Trophoblast cell (in vitro differentiated cells and primary cell): ENCODE measurements around the gene ROBO4.

ENCODE experiments used
- DNase-seq, 2 donors: peaks; one replicate each; pipeline ENCODE4 v3.0.0-alpha.2; 2016
- H2AFZ ChIP-seq: 2 replicates; pipeline ENCODE4 v1.6.1; 2013; ENCODE audit warnings: low read length, moderate library complexity, mild to moderate bottlenecking; ENCODE audit not compliant: insufficient read depth, poor library complexity
- H2AK5ac ChIP-seq: 2 replicates; pipeline ENCODE4 v1.6.1; 2013; ENCODE audit warnings: mild to moderate bottlenecking, low read length
- H2BK120ac ChIP-seq: 2 replicates; pipeline ENCODE4 v1.6.1; 2013; ENCODE audit warnings: low read length, mild to moderate bottlenecking, moderate library complexity; ENCODE audit not compliant: insufficient read depth, poor library complexity
- H2BK12ac ChIP-seq: 2 replicates; pipeline ENCODE4 v1.6.1; 2013; ENCODE audit warnings: mild to moderate bottlenecking, low read length, moderate library complexity
- H2BK5ac ChIP-seq: 2 replicates; pipeline ENCODE4 v1.6.1; 2013; ENCODE audit warnings: low read length, low read depth, moderate library complexity, mild to moderate bottlenecking; ENCODE audit not compliant: poor library complexity
- H3K14ac ChIP-seq: 2 replicates; pipeline ENCODE4 v1.6.1; 2013; ENCODE audit warnings: mild to moderate bottlenecking, low read length
- H3K18ac ChIP-seq: 2 replicates; pipeline ENCODE4 v1.6.1; 2013; ENCODE audit warnings: mild to moderate bottlenecking, low read length
- H3K23ac ChIP-seq: 2 replicates; pipeline ENCODE4 v1.6.1; 2013; ENCODE audit warnings: low read length
- H3K27ac ChIP-seq: 2 replicates; pipeline ENCODE4 v1.5.1; 2013; ENCODE audit warnings: low read depth, mild to moderate bottlenecking, inconsistent platforms, low read length, moderate library complexity
- H3K27me3 ChIP-seq: 2 replicates; pipeline ENCODE4 v1.6.1; 2013; ENCODE audit warnings: inconsistent platforms, mild to moderate bottlenecking, low read length, moderate library complexity; ENCODE audit not compliant: insufficient read depth
- H3K36me3 ChIP-seq, 2 experiments: 1 replicate in 1 of 2; 2 replicates in 1 of 2; pipeline ENCODE4 v1.6.1; 2013; ENCODE audit warnings: low read length in 2 of 2, mild to moderate bottlenecking in 2 of 2, moderate library complexity in 1 of 2; ENCODE audit not compliant: insufficient read depth in 2 of 2, control insufficient read depth in 1 of 2
- H3K4ac ChIP-seq: 2 replicates; pipeline ENCODE4 v1.6.1; 2013; ENCODE audit warnings: low read depth, mild to moderate bottlenecking, low read length, moderate library complexity
- H3K4me1 ChIP-seq, 2 experiments: 1 replicate in 1 of 2; 2 replicates in 1 of 2; pipeline ENCODE4 v1.6.1; 2013; ENCODE audit warnings: low read length in 2 of 2, mild to moderate bottlenecking in 2 of 2, moderate library complexity in 1 of 2; ENCODE audit not compliant: insufficient read depth in 2 of 2, control insufficient read depth in 1 of 2
- H3K4me2 ChIP-seq: 2 replicates; pipeline ENCODE4 v1.6.1; 2013; ENCODE audit warnings: inconsistent platforms, mild to moderate bottlenecking, low read length, moderate library complexity
- H3K4me3 ChIP-seq: 2 replicates; pipeline ENCODE4 v1.5.1; 2013; ENCODE audit warnings: mild to moderate bottlenecking, low read depth, low read length, inconsistent platforms
- H3K79me1 ChIP-seq: one replicate; pipeline ENCODE4 v1.6.1; 2013; ENCODE audit warnings: low read length
- H3K79me2 ChIP-seq: 2 replicates; pipeline ENCODE4 v1.6.1; 2013; ENCODE audit warnings: low read length, mild to moderate bottlenecking; ENCODE audit not compliant: control insufficient read depth, insufficient read depth, poor library complexity
- H3K9ac ChIP-seq: 2 replicates; pipeline ENCODE4 v1.6.1; 2013; ENCODE audit warnings: mild to moderate bottlenecking, low read length
- H3K9me3 ChIP-seq: 2 replicates; pipeline ENCODE4 v1.6.1; 2013; ENCODE audit warnings: low read depth, mild to moderate bottlenecking, control low read depth, inconsistent platforms, low read length; ENCODE audit not compliant: insufficient read depth
- H4K12ac ChIP-seq: 2 replicates; pipeline ENCODE4 v1.6.1; 2013; ENCODE audit warnings: low read depth, mild to moderate bottlenecking, low read length, moderate library complexity
- H4K8ac ChIP-seq: 2 replicates; pipeline ENCODE4 v1.6.1; 2013; ENCODE audit warnings: low read depth, mild to moderate bottlenecking, low read length, moderate library complexity
- H4K91ac ChIP-seq: one replicate; pipeline ENCODE4 v1.6.1; 2013; ENCODE audit warnings: low read depth, mild to moderate bottlenecking, low read length, moderate library complexity
- WGBS: extraction: QIAGEN DNeasy Blood & Tissue Kit; methylation state at CpG from one replicate; pipeline ENCODE4 v1.1.7; 2013; ENCODE audit warnings: missing lambda C conversion rate; ENCODE audit not compliant: insufficient read length, insufficient coverage; ENCODE audit errors: extremely low coverage; 5-methylcytosine and 5-hydroxymethylcytosine counted together

ROBO4 gene

GRCh38 chr11:124891373-124891861 lies 6.2 kb downstream of the ROBO4 start:
- WGBS: no CpG with 5 or more reads among the region's 12 CpGs

GRCh38 chr11:124890683-124891372 lies 6.8 kb downstream of the ROBO4 start:
- no peak overlapping the region for H4K12ac ChIP-seq
- WGBS: no CpG with 5 or more reads among the region's 9 CpGs
- H2BK120ac ChIP-seq: no peak overlapping the region
- H3K27ac ChIP-seq: no peak overlapping the region
- no peak overlapping the region for H3K14ac ChIP-seq
- H3K27me3 ChIP-seq: peaks cover 2% of the 10 kb centered on the region
- H3K23ac ChIP-seq: no peak overlapping the region
- H3K4me3 ChIP-seq: no peak overlapping the region
- H2AFZ ChIP-seq: no peak overlapping the region
- H3K4me1 ChIP-seq: no peaks in the 10 kb centered on the region
- H4K8ac ChIP-seq: no peak overlapping the region
- H3K79me1 ChIP-seq: no peaks in the 10 kb centered on the region
- no peak overlapping the region for H2BK12ac ChIP-seq
- no peak overlapping the region for H2BK5ac ChIP-seq
- no peaks in the 10 kb centered on the region for H3K9me3 ChIP-seq
- no peak overlapping the region for H4K91ac ChIP-seq
- H3K79me2 ChIP-seq: no peaks in the 10 kb centered on the region
- H2AK5ac ChIP-seq: no peak overlapping the region
- DNase-seq: no peak
- H3K4me2 ChIP-seq: no peak overlapping the region
- no peaks in the 10 kb centered on the region for H3K36me3 ChIP-seq
- no peak overlapping the region for H3K9ac ChIP-seq
- no peak overlapping the region for H3K18ac ChIP-seq
- no peak overlapping the region for H3K4ac ChIP-seq

More at GRCh38 chr11:124891373-124891861, 6.2 kb downstream of the ROBO4 start:
- Histone ChIP-seq H2BK5ac (no peak overlapping the region), H3K4ac (no peak overlapping the region), H3K23ac (no peak overlapping the region), H3K4me3 (no peak overlapping the region), H3K4me2 (no peak overlapping the region), H3K18ac (no peak overlapping the region), H4K91ac (no peak overlapping the region), H3K27me3 (peaks cover 2% of the 10 kb centered on the region), H2BK120ac (no peak overlapping the region), H3K79me1 (no peaks in the 10 kb centered on the region), H3K9ac (no peak overlapping the region), H3K79me2 (no peaks in the 10 kb centered on the region), H4K8ac (no peak overlapping the region), H2AFZ (no peak overlapping the region), H3K9me3 (no peaks in the 10 kb centered on the region), H3K27ac (no peak overlapping the region), H3K4me1 (peaks cover 5% of the 10 kb centered on the region in 2 experiments), H4K12ac (no peak overlapping the region), H3K36me3 (no peaks in the 10 kb centered on the region), H3K14ac (no peak overlapping the region), H2AK5ac (no peak overlapping the region), H2BK12ac (no peak overlapping the region)
- DNase-seq: no peak

- H2BK120ac ChIP-seq: no peak overlapping the region
- H3K79me2 ChIP-seq: no peaks in the 10 kb centered on the region
- peaks cover 2% of the 10 kb centered on the region for H3K27me3 ChIP-seq
- H4K12ac ChIP-seq: no peak overlapping the region
- H3K79me1 ChIP-seq: no peaks in the 10 kb centered on the region
- H3K4me3 ChIP-seq: no peak overlapping the region
- no peak for DNase-seq
- no CpG with 5 or more reads among the region's 2 CpGs for WGBS
- no peaks in the 10 kb centered on the region for H3K36me3 ChIP-seq
- H3K4ac ChIP-seq: no peak overlapping the region
- no peak overlapping the region for H3K23ac ChIP-seq
- no peak overlapping the region for H4K8ac ChIP-seq
- H4K91ac ChIP-seq: no peak overlapping the region
- H2AFZ ChIP-seq: no peak overlapping the region
- no peak overlapping the region for H2AK5ac ChIP-seq
- no peak overlapping the region for H3K9ac ChIP-seq
- H3K9me3 ChIP-seq: no peaks in the 10 kb centered on the region
- H3K4me1 ChIP-seq: no peaks in the 10 kb centered on the region
- no peak overlapping the region for H3K18ac ChIP-seq
- H3K4me2 ChIP-seq: no peak overlapping the region
- no peak overlapping the region for H2BK12ac ChIP-seq
- H3K27ac ChIP-seq: no peak overlapping the region
- H2BK5ac ChIP-seq: no peak overlapping the region
- no peak overlapping the region for H3K14ac ChIP-seq
Measured at GRCh38 chr11:124890151-124890550, 7.5 kb downstream of the ROBO4 start.

GRCh38 chr11:124889191-124890091 lies 8.2 kb downstream of the ROBO4 start:
- H3K79me2 ChIP-seq: no peaks in the 10 kb centered on the region
- no peaks in the 10 kb centered on the region for H3K9me3 ChIP-seq
- H2AK5ac ChIP-seq: no peak overlapping the region
- H2AFZ ChIP-seq: no peak overlapping the region
- no peak overlapping the region for H2BK5ac ChIP-seq
- no CpG with 5 or more reads among the region's 2 CpGs for WGBS
- no peak overlapping the region for H2BK120ac ChIP-seq
- no peak overlapping the region for H3K18ac ChIP-seq
- no peak overlapping the region for H4K12ac ChIP-seq
- no peak overlapping the region for H3K4me3 ChIP-seq
- H3K79me1 ChIP-seq: no peaks in the 10 kb centered on the region
- H3K9ac ChIP-seq: no peak overlapping the region
- no peak overlapping the region for H3K23ac ChIP-seq
- no peak overlapping the region for H4K8ac ChIP-seq
- no peak overlapping the region for H3K14ac ChIP-seq
- H3K27ac ChIP-seq: no peak overlapping the region
- no peak for DNase-seq
- no peak overlapping the region for H3K4ac ChIP-seq
- H3K4me1 ChIP-seq: no peaks in the 10 kb centered on the region
- no peaks in the 10 kb centered on the region for H3K36me3 ChIP-seq
- no peak overlapping the region for H3K4me2 ChIP-seq
- H2BK12ac ChIP-seq: no peak overlapping the region
- H3K27me3 ChIP-seq: peaks cover 2% of the 10 kb centered on the region
- no peak overlapping the region for H4K91ac ChIP-seq
